ENCODE measurements around the gene ADRA2C. TPM values are rescaled to one million over a fixed set of nuclear protein-coding genes. Genes with fewer than 3 reads are reported as not detected.

Gene ADRA2C
- total and polyA plus RNA-seq, 2 experiments from 2014 or later: 3.0 to 16.6 TPM

DNA sequence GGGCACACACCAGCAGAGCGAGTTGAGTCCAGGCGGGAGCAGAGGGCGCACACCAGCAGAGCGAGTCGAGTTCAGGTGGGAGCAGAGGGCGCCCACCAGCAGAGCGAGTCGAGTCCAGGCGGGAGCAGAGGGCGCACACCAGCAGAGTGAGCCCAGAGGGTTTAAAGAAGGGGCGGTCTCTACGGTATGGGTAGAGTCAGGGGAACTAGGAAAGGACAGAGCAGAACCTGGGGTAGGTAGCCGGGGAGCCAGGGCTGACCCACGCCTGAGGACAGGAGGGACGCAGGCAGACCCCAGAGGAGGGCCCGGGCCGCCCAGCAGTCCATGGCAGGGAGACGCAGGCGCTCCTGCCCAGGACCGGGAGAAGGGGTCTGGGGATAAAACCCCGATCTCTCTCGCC is 22.0 kb upstream of the ADRA2C start:
- Histone ChIP-seq H3K79me2 (replicated peaks; ENCODE audit: insufficient read depth) (no peaks in the 10 kb centered on the region), H3K4me2 (no peak overlapping the region), H3F3A (replicated peaks; ENCODE audit: low read depth) (0 out of 2 replicates have a peak, but pooled peaks cover 2% of the 10 kb centered on the region), H3K4me1 (ENCODE audit: insufficient read depth) (peaks cover 15% of the 10 kb centered on the region), H3K27ac (ENCODE audit: low read depth) (no peak overlapping the region), H3K9me2 (ENCODE audit: insufficient read depth) (no peaks in the 10 kb centered on the region), H2AFZ (0 out of 2 replicates have a peak overlapping the region, but pooled peaks have one; percentile 47), H4K20me1 (replicated peaks; ENCODE audit: insufficient read depth) (no peaks in the 10 kb centered on the region), H3K27me3 (ENCODE audit: insufficient read depth) (no peaks in the 10 kb centered on the region), H3K4me3 (no peak overlapping the region), H3K36me3 (ENCODE audit: insufficient read depth) (no peaks in the 10 kb centered on the region)
- no peak for TF ChIP-seq ZNF331 (CRISPR knock-in tag; IDR thresholded peaks at IDR 0.05; ENCODE audit: low read depth)
- TF ChIP-seq, protein P1, sequence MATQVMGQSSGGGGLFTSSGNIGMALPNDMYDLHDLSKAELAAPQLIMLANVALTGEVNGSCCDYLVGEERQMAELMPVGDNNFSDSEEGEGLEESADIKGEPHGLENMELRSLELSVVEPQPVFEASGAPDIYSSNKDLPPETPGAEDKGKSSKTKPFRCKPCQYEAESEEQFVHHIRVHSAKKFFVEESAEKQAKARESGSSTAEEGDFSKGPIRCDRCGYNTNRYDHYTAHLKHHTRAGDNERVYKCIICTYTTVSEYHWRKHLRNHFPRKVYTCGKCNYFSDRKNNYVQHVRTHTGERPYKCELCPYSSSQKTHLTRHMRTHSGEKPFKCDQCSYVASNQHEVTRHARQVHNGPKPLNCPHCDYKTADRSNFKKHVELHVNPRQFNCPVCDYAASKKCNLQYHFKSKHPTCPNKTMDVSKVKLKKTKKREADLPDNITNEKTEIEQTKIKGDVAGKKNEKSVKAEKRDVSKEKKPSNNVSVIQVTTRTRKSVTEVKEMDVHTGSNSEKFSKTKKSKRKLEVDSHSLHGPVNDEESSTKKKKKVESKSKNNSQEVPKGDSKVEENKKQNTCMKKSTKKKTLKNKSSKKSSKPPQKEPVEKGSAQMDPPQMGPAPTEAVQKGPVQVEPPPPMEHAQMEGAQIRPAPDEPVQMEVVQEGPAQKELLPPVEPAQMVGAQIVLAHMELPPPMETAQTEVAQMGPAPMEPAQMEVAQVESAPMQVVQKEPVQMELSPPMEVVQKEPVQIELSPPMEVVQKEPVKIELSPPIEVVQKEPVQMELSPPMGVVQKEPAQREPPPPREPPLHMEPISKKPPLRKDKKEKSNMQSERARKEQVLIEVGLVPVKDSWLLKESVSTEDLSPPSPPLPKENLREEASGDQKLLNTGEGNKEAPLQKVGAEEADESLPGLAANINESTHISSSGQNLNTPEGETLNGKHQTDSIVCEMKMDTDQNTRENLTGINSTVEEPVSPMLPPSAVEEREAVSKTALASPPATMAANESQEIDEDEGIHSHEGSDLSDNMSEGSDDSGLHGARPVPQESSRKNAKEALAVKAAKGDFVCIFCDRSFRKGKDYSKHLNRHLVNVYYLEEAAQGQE (IDR thresholded peaks at IDR 0.05; ENCODE audit: unreplicated experiment): no peak
- TF ChIP-seq, protein P2, sequence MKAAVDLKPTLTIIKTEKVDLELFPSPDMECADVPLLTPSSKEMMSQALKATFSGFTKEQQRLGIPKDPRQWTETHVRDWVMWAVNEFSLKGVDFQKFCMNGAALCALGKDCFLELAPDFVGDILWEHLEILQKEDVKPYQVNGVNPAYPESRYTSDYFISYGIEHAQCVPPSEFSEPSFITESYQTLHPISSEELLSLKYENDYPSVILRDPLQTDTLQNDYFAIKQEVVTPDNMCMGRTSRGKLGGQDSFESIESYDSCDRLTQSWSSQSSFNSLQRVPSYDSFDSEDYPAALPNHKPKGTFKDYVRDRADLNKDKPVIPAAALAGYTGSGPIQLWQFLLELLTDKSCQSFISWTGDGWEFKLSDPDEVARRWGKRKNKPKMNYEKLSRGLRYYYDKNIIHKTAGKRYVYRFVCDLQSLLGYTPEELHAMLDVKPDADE (IDR thresholded peaks at IDR 0.05): no peak
- TF ChIP-seq NANOG (IDR thresholded peaks at IDR 0.05; ENCODE audit: borderline replicate concordance): no peak
- no peak for TF ChIP-seq EZH2phosphoT487 (IDR thresholded peaks at IDR 0.05; ENCODE audit: unreplicated experiment)
- no peak for TF ChIP-seq POLR2AphosphoS5 (IDR thresholded peaks at IDR 0.05; ENCODE audit: low read depth)
- no peak for TF ChIP-seq CTCF (conservative IDR thresholded peaks at IDR 0.05; ENCODE audit: low read depth in 2 of 2)
- no peak for TF ChIP-seq ZNF114 (CRISPR knock-in tag; IDR thresholded peaks at IDR 0.05)
- TF ChIP-seq JUNB (IDR thresholded peaks at IDR 0.05; ENCODE audit: unreplicated experiment): no peak
- TF ChIP-seq CREB1 (CRISPR knock-in tag; IDR thresholded peaks at IDR 0.05; ENCODE audit: low read depth): no peak
- TF ChIP-seq STAT1 (IDR thresholded peaks at IDR 0.05; ENCODE audit: unreplicated experiment): no peak
- no peak for TF ChIP-seq EZH2 (IDR thresholded peaks at IDR 0.05; ENCODE audit: low read depth, unreplicated experiment)
- TF ChIP-seq, protein P3, sequence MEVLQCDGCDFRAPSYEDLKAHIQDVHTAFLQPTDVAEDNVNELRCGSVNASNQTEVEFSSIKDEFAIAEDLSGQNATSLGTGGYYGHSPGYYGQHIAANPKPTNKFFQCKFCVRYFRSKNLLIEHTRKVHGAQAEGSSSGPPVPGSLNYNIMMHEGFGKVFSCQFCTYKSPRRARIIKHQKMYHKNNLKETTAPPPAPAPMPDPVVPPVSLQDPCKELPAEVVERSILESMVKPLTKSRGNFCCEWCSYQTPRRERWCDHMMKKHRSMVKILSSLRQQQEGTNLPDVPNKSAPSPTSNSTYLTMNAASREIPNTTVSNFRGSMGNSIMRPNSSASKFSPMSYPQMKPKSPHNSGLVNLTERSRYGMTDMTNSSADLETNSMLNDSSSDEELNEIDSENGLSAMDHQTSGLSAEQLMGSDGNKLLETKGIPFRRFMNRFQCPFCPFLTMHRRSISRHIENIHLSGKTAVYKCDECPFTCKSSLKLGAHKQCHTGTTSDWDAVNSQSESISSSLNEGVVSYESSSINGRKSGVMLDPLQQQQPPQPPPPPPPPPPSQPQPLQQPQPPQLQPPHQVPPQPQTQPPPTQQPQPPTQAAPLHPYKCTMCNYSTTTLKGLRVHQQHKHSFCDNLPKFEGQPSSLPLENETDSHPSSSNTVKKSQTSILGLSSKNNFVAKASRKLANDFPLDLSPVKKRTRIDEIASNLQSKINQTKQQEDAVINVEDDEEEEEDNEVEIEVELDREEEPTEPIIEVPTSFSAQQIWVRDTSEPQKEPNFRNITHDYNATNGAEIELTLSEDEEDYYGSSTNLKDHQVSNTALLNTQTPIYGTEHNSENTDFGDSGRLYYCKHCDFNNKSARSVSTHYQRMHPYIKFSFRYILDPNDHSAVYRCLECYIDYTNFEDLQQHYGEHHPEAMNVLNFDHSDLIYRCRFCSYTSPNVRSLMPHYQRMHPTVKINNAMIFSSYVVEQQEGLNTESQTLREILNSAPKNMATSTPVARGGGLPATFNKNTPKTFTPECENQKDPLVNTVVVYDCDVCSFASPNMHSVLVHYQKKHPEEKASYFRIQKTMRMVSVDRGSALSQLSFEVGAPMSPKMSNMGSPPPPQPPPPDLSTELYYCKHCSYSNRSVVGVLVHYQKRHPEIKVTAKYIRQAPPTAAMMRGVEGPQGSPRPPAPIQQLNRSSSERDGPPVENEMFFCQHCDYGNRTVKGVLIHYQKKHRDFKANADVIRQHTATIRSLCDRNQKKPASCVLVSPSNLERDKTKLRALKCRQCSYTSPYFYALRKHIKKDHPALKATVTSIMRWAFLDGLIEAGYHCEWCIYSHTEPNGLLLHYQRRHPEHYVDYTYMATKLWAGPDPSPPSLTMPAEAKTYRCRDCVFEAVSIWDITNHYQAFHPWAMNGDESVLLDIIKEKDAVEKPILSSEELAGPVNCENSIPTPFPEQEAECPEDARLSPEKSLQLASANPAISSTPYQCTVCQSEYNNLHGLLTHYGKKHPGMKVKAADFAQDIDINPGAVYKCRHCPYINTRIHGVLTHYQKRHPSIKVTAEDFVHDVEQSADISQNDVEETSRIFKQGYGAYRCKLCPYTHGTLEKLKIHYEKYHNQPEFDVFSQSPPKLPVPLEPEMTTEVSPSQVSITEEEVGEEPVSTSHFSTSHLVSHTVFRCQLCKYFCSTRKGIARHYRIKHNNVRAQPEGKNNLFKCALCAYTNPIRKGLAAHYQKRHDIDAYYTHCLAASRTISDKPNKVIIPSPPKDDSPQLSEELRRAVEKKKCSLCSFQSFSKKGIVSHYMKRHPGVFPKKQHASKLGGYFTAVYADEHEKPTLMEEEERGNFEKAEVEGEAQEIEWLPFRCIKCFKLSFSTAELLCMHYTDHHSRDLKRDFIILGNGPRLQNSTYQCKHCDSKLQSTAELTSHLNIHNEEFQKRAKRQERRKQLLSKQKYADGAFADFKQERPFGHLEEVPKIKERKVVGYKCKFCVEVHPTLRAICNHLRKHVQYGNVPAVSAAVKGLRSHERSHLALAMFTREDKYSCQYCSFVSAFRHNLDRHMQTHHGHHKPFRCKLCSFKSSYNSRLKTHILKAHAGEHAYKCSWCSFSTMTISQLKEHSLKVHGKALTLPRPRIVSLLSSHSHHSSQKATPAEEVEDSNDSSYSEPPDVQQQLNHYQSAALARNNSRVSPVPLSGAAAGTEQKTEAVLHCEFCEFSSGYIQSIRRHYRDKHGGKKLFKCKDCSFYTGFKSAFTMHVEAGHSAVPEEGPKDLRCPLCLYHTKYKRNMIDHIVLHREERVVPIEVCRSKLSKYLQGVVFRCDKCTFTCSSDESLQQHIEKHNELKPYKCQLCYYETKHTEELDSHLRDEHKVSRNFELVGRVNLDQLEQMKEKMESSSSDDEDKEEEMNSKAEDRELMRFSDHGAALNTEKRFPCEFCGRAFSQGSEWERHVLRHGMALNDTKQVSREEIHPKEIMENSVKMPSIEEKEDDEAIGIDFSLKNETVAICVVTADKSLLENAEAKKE (CRISPR knock-in tag; IDR thresholded peaks at IDR 0.05): no peak
- H3K4me1 Mint-ChIP-seq: peaks cover 39% of the 10 kb centered on the region
- H3K9me3 Mint-ChIP-seq: peaks cover 16% of the 10 kb centered on the region
- peak; percentile 44 for ATAC-seq
- H3K27ac Mint-ChIP-seq: no peak overlapping the region
- no peak for DNase-seq (ENCODE audit: low spot score)
- H3K27me3 Mint-ChIP-seq (ENCODE audit: insufficient read depth, low read depth, poor library complexity): peaks cover 14% of the 10 kb centered on the region
- H3K36me3 Mint-ChIP-seq (ENCODE audit: low read depth): no peaks in the 10 kb centered on the region
- H3K4me3 Mint-ChIP-seq: no peak overlapping the region

All from GM23338 (cell line).